ENCODE data around the gene HOXA6.

GRCh38 chr7:27115221-27116026 lies 32.1 kb downstream of the HOXA6 start:
- TF ChIP-seq ZNF274 (IDR thresholded peaks at IDR 0.05; ENCODE audit: low read depth, low read length) = no peak
- TF ChIP-seq EZH2 (IDR thresholded peaks at IDR 0.05) = no peak
- TF ChIP-seq CTCF (IDR thresholded peaks at IDR 0.05 in 2 of 3, conservative IDR thresholded peaks at IDR 0.05 in 1 of 3; ENCODE audit: borderline replicate concordance in 1 of 3, insufficient read depth in 1 of 3, low read depth in 2 of 3, low read length in 2 of 3) = no peak
- peak; percentile 43 for TF ChIP-seq RAD21 (IDR thresholded peaks at IDR 0.05; ENCODE audit: low read depth)
- TF ChIP-seq ELF1 (IDR thresholded peaks at IDR 0.05; ENCODE audit: borderline replicate concordance, low read depth) = no peak
- TF ChIP-seq POLR2AphosphoS5 (IDR thresholded peaks at IDR 0.05; ENCODE audit: low read depth, low read length) = peak; percentile 72
- peak; percentile 98 for TF ChIP-seq SIN3A (IDR thresholded peaks at IDR 0.05; ENCODE audit: low read depth)

All from HCT116 (cell line).